WTC11 (cell line): ENCODE measurements around the gene EMX1. TPM values are rescaled to one million over a fixed set of nuclear protein-coding genes. Genes with fewer than 3 reads are reported as not detected.
A peak's percentile ranks its signal among the peaks of the same experiment; 100 is the strongest.

Experiments used
- ATAC-seq: fragments of 200-7000 bp; cut with Tn5 transposase; 2 replicates; pipeline ENCODE4 v1.10.0; 2021; ENCODE audit warnings: mild to moderate bottlenecking, moderate library complexity
- CTCF ChIA-PET: fragments of 300-600 bp; sonication (Branson Sonifier 250); formaldehyde crosslinking; loops from one replicate; lab custom pipeline; 2021; ENCODE audit warnings: antibody characterized with exemption; lab: Charles Lee
- POLR2A ChIA-PET: fragments of 350-600 bp; sonication (Branson Sonifier 250); formaldehyde crosslinking; loops from one replicate; lab custom pipeline; 2021; ENCODE audit warnings: antibody characterized with exemption; lab: Charles Lee
- DNase-seq: peaks from one replicate; pipeline ENCODE4 v3.0.0; 2021; ENCODE audit warnings: low spot score
- H3K27ac Mint-ChIP-seq: 2 replicates; pipeline ENCODE4 v1.8.0; 2021; ENCODE audit warnings: mixed read lengths
- H3K27me3 Mint-ChIP-seq: 2 replicates; pipeline ENCODE4 v1.8.0; 2021; ENCODE audit warnings: low read depth, mild to moderate bottlenecking, moderate library complexity, mixed read lengths
- H3K36me3 Mint-ChIP-seq: 2 replicates; pipeline ENCODE4 v1.8.0; 2021; ENCODE audit warnings: mixed read lengths
- H3K4me1 Mint-ChIP-seq: 2 replicates; pipeline ENCODE4 v1.8.0; 2022; ENCODE audit warnings: mixed read lengths
- H3K4me3 Mint-ChIP-seq: 2 replicates; pipeline ENCODE4 v1.8.0; 2021; ENCODE audit warnings: mild to moderate bottlenecking, moderate library complexity, mixed read lengths
- H3K9me3 Mint-ChIP-seq: 2 replicates; pipeline ENCODE4 v1.8.0; 2021; ENCODE audit warnings: mixed read lengths
- CREM ChIP-seq: sonication (generic); formaldehyde crosslinking; IDR thresholded peaks from 2 replicates; pipeline ENCODE4 v1.8.1; 2022; ENCODE audit warnings: mild to moderate bottlenecking, missing genetic modification reagents, moderate library complexity
- ELF4 ChIP-seq: sonication (generic); formaldehyde crosslinking; IDR thresholded peaks from 2 replicates; pipeline ENCODE4 v1.8.1; 2022; ENCODE audit warnings: low read depth, mild to moderate bottlenecking, moderate library complexity, missing genetic modification reagents
- ETV6 ChIP-seq: sonication (generic); formaldehyde crosslinking; IDR thresholded peaks from 2 replicates; pipeline ENCODE4 v1.8.1; 2022; ENCODE audit warnings: mild to moderate bottlenecking, missing genetic modification reagents
- FOXJ3 ChIP-seq: sonication (generic); formaldehyde crosslinking; IDR thresholded peaks from 2 replicates; pipeline ENCODE4 v1.9.0; 2021; ENCODE audit warnings: missing genetic modification reagents, mild to moderate bottlenecking, borderline replicate concordance
- FOXP1 ChIP-seq: sonication (generic); formaldehyde crosslinking; IDR thresholded peaks from 2 replicates; pipeline ENCODE4 v1.8.0; 2022; ENCODE audit warnings: missing genetic modification reagents, mild to moderate bottlenecking, moderate library complexity, borderline replicate concordance
- GRHL2 ChIP-seq: fragments of 250-450 bp; sonication (Bioruptor Pico); IDR thresholded peaks from 2 replicates; pipeline ENCODE4 v1.8.0; 2022; ENCODE audit warnings: mild to moderate bottlenecking, moderate library complexity; ENCODE audit not compliant: insufficient replicate concordance, severe bottlenecking
- MXD4 ChIP-seq: fragments of 250-450 bp; sonication (Bioruptor Pico); IDR thresholded peaks from 2 replicates; pipeline ENCODE4 v1.8.0; 2021; ENCODE audit warnings: mild to moderate bottlenecking, moderate library complexity, borderline replicate concordance
- TEAD1 ChIP-seq: sonication (generic); formaldehyde crosslinking; IDR thresholded peaks from 2 replicates; pipeline ENCODE4 v1.8.0; 2022; ENCODE audit warnings: mild to moderate bottlenecking, missing genetic modification reagents
- TP53 ChIP-seq: sonication (generic); formaldehyde crosslinking; IDR thresholded peaks from 2 replicates; pipeline ENCODE4 v1.8.1; 2023; ENCODE audit warnings: mild to moderate bottlenecking, missing genetic modification reagents
- ZNF121 ChIP-seq: sonication (generic); formaldehyde crosslinking; IDR thresholded peaks from 2 replicates; pipeline ENCODE4 v1.8.0; 2023; ENCODE audit warnings: missing genetic modification reagents
- ZNF232 ChIP-seq: sonication (generic); formaldehyde crosslinking; IDR thresholded peaks from 2 replicates; pipeline ENCODE4 v1.8.0; 2022; ENCODE audit warnings: mild to moderate bottlenecking, missing genetic modification reagents
- ZNF263 ChIP-seq: sonication (generic); formaldehyde crosslinking; IDR thresholded peaks from 2 replicates; pipeline ENCODE4 v1.8.1; 2022; ENCODE audit warnings: low read depth, mild to moderate bottlenecking, moderate library complexity, missing genetic modification reagents
- ZNF317 ChIP-seq: sonication (generic); formaldehyde crosslinking; IDR thresholded peaks from 2 replicates; pipeline ENCODE4 v1.8.1; 2023; ENCODE audit warnings: low read depth, mild to moderate bottlenecking, moderate library complexity, missing genetic modification reagents, borderline replicate concordance
- ZNF423 ChIP-seq: fragments of 250-450 bp; sonication (Bioruptor Pico); IDR thresholded peaks from 2 replicates; pipeline ENCODE4 v2.1.2; 2022; ENCODE audit warnings: mild to moderate bottlenecking, moderate library complexity
- total RNA-seq: library from RNA; stranded (reverse); gene quantifications from 3 replicates; pipeline ENCODE4 v1.2.3, GENCODE V29; 2021
- TF ChIP-seq, protein P1 (sequence below): sonication (generic); formaldehyde crosslinking; IDR thresholded peaks from 2 replicates; pipeline ENCODE4 v1.8.1; 2023; ENCODE audit warnings: mild to moderate bottlenecking, moderate library complexity, missing genetic modification reagents
- TF ChIP-seq, protein P2 (sequence below): sonication (generic); formaldehyde crosslinking; IDR thresholded peaks from 2 replicates; pipeline ENCODE4 v1.8.1; 2023; ENCODE audit warnings: mild to moderate bottlenecking, missing genetic modification reagents, moderate library complexity
- TF ChIP-seq, protein P3 (sequence below): sonication (generic); formaldehyde crosslinking; IDR thresholded peaks from 2 replicates; pipeline ENCODE4 v1.8.1; 2022; ENCODE audit warnings: mild to moderate bottlenecking, moderate library complexity, missing genetic modification reagents
- TF ChIP-seq, protein P4 (sequence below): sonication (generic); formaldehyde crosslinking; IDR thresholded peaks from 2 replicates; pipeline ENCODE4 v1.8.0; 2022; ENCODE audit warnings: mild to moderate bottlenecking, missing genetic modification reagents

Gene EMX1
- total RNA-seq, 1 experiment from 2014 or later = 3.8 TPM

DNA sequence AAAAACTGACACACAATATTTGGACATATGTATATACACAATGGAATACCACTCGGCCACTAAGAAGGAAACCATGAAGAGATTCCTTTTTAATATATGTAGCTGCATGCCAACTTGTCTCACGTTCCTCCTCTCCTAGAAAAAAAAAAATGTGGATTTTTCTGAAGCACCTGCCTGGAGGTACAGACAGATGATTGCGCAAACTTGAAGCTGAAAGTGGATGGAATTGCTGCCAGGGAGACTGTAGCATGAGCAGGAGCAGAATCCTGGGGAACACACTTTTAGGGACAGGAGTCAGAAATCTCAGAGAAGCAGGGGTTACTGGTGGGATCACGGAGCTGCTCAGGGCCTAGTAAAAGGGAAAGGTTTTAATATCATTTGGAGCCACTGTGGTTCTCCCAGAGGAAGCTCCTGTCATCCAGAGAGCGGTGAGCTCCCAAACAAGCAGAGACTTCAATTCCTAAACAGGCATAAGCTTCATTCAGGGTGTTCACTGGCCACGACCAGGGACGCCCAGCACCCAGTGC, 30.8 kb upstream of the EMX1 start:
- no peak overlapping the region for H3K27ac Mint-ChIP-seq
- H3K36me3 Mint-ChIP-seq = no peaks in the 10 kb centered on the region
- DNase-seq = no peak
- TF ChIP-seq ZNF317 (CRISPR knock-in tag) (no peak), TP53 (CRISPR knock-in tag) (no peak), FOXJ3 (CRISPR knock-in tag) (no peak), GRHL2 (no peak), CREM (no peak)
- TF ChIP-seq, all 79 proteins: peak for 0
- Mint-ChIP-seq H3K4me1 (peaks cover 18% of the 10 kb centered on the region), H3K4me3 (peak overlapping the region; percentile 78), H3K27me3 (peaks cover 70% of the 10 kb centered on the region), H3K9me3 (no peaks in the 10 kb centered on the region)
- no peak; the same call in 1 of the 2 replicates for ATAC-seq
- POLR2A ChIA-PET = interaction anchor here (1.2 kb wide), 2 partner anchors 33 to 77 kb away, joined by 3 read pairs; no protein-coding TSS in a partner anchor
- CTCF ChIA-PET = interaction anchor here (0.6 to 2.9 kb wide), 35 partner anchors 9 to 326 kb away, joined by 3 to 54 read pairs (median 7); partner anchors contain the start of gene EMX1

DNA sequence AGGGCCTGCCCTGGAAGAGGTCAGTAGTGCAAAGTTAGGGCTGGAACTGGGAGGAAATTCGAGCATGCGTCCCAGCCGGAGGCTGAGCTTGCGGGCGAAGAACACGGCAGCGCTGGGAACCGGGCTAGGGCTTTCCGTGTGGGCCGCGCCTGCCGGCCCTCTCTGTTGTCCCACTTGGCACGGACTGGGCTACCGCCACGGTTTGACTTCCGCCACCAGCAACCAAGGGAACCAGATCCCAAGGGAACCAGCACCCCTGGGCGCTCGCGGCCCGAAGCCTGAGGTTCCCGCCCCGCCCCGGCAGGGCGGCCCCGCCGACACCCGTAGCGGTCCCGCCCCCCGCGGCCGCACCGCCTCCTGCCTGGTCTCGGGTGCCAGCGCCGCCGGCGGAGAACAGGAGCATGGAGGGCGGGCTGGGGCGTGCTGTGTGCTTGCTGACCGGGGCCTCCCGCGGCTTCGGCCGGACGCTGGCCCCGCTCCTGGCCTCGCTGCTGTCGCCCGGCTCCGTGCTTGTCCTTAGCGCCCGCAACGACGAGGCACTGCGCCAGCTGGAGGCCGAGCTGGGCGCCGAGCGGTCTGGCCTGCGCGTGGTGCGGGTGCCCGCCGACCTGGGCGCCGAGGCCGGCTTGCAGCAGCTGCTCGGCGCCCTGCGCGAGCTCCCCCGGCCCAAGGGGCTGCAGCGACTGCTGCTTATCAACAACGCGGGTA, 30.1 kb upstream of the EMX1 start, which contains the start of gene SPR:
Gene SPR (plus strand): TSS at position 377 of the 708 bp plus-strand sequence. CDS start 25 bp downstream, at position 402.
- Mint-ChIP-seq H3K27ac (no peak within 1 kb of the TSS), H3K4me3 (peak within 1 kb of the TSS; percentile 78), H3K4me1 (peaks cover 18% of the 10 kb centered on the region), H3K36me3 (no peaks in the 10 kb centered on the region), H3K9me3 (no peaks in the 10 kb centered on the region), H3K27me3 (peaks cover 63% of the 10 kb centered on the region)
- CTCF ChIA-PET = interaction anchor here (0.6 to 2.9 kb wide), 58 partner anchors 9 to 1760 kb away, joined by 3 to 54 read pairs (median 4); partner anchors contain the start of genes ALMS1, CCT7, EGR4 and EMX1
- POLR2A ChIA-PET = interaction anchor here (1.0 to 1.2 kb wide), 3 partner anchors 30 to 76 kb away, joined by 3 to 4 read pairs (median 3); partner anchors contain the start of gene EMX1
- peak; percentile 57 for DNase-seq
- TF ChIP-seq MXD4 (CRISPR knock-in tag) (no peak), FOXJ3 (CRISPR knock-in tag) (no peak), FOXP1 (CRISPR knock-in tag) (peak; percentile 76; the same call in 1 of the 2 replicates), ZNF121 (CRISPR knock-in tag) (no peak), TP53 (CRISPR knock-in tag) (0 out of 2 replicates have a peak, but pooled peaks have one; percentile 19), ZNF263 (CRISPR knock-in tag) (0 out of 2 replicates have a peak, but pooled peaks have one; percentile 37), ZNF232 (CRISPR knock-in tag) (0 out of 2 replicates have a peak, but pooled peaks have one; percentile 10), ETV6 (CRISPR knock-in tag) (peak; percentile 57; the same call in 1 of the 2 replicates), CREM (0 out of 2 replicates have a peak, but pooled peaks have one; percentile 29), ELF4 (CRISPR knock-in tag) (no peak; the same call in 1 of the 2 replicates), ZNF423 (peak; percentile 90), TEAD1 (0 out of 2 replicates have a peak, but pooled peaks have one; percentile 15)
- TF ChIP-seq, protein P1, sequence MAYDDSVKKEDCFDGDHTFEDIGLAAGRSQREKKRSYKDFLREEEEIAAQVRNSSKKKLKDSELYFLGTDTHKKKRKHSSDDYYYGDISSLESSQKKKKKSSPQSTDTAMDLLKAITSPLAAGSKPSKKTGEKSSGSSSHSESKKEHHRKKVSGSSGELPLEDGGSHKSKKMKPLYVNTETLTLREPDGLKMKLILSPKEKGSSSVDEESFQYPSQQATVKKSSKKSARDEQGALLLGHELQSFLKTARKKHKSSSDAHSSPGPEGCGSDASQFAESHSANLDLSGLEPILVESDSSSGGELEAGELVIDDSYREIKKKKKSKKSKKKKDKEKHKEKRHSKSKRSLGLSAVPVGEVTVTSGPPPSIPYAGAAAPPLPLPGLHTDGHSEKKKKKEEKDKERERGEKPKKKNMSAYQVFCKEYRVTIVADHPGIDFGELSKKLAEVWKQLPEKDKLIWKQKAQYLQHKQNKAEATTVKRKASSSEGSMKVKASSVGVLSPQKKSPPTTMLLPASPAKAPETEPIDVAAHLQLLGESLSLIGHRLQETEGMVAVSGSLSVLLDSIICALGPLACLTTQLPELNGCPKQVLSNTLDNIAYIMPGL (CRISPR knock-in tag) = peak; percentile 79; the same call in 1 of the 2 replicates
- TF ChIP-seq, protein P2, sequence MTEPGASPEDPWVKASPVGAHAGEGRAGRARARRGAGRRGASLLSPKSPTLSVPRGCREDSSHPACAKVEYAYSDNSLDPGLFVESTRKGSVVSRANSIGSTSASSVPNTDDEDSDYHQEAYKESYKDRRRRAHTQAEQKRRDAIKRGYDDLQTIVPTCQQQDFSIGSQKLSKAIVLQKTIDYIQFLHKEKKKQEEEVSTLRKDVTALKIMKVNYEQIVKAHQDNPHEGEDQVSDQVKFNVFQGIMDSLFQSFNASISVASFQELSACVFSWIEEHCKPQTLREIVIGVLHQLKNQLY (CRISPR knock-in tag) = 0 out of 2 replicates have a peak, but pooled peaks have one; percentile 58
- TF ChIP-seq, protein P3, sequence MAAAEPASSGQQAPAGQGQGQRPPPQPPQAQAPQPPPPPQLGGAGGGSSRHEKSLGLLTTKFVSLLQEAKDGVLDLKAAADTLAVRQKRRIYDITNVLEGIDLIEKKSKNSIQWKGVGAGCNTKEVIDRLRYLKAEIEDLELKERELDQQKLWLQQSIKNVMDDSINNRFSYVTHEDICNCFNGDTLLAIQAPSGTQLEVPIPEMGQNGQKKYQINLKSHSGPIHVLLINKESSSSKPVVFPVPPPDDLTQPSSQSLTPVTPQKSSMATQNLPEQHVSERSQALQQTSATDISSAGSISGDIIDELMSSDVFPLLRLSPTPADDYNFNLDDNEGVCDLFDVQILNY (CRISPR knock-in tag) = 0 out of 2 replicates have a peak, but pooled peaks have one; percentile 29
- TF ChIP-seq, protein P4, sequence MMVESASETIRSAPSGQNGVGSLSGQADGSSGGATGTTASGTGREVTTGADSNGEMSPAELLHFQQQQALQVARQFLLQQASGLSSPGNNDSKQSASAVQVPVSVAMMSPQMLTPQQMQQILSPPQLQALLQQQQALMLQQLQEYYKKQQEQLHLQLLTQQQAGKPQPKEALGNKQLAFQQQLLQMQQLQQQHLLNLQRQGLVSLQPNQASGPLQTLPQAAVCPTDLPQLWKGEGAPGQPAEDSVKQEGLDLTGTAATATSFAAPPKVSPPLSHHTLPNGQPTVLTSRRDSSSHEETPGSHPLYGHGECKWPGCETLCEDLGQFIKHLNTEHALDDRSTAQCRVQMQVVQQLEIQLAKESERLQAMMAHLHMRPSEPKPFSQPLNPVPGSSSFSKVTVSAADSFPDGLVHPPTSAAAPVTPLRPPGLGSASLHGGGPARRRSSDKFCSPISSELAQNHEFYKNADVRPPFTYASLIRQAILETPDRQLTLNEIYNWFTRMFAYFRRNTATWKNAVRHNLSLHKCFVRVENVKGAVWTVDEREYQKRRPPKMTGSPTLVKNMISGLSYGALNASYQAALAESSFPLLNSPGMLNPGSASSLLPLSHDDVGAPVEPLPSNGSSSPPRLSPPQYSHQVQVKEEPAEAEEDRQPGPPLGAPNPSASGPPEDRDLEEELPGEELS = peak; percentile 52; the same call in 1 of the 2 replicates
- ATAC-seq = peak; percentile 66
